ENCODE results near the gene SHMT2.
A peak's percentile ranks its signal among the peaks of the same experiment; 100 is the strongest.

SHMT2 gene

GRCh38 chr12:57229046-57229633, 371 bp upstream of the SHMT2 start:
- Histone ChIP-seq H3K9me3 (ENCODE audit: control insufficient read depth, insufficient read depth, low read length) (no peaks in the 10 kb centered on the region), H3K27me3 (ENCODE audit: control insufficient read depth, insufficient read depth, low read length) (peaks cover 53% of the 10 kb centered on the region), H3K36me3 (ENCODE audit: control insufficient read depth, insufficient read depth, low read length) (peaks cover 35% of the 10 kb centered on the region), H3K27ac (ENCODE audit: low read depth, low read length) (peak overlapping the region; percentile 95), H3K9ac (ENCODE audit: low read depth, low read length) (no peak overlapping the region), H3K4me1 (ENCODE audit: control insufficient read depth, insufficient read depth, low read length) (peaks cover 23% of the 10 kb centered on the region), H3K4me3 (ENCODE audit: low read depth, low read length) (peak overlapping the region; percentile 76)

- Histone ChIP-seq H3K4me1 (ENCODE audit: control insufficient read depth, insufficient read depth, low read length) (peaks cover 30% of the 10 kb centered on the region), H3K36me3 (ENCODE audit: control insufficient read depth, insufficient read depth, low read length) (peaks cover 41% of the 10 kb centered on the region), H3K27me3 (ENCODE audit: control insufficient read depth, insufficient read depth, low read length) (peaks cover 52% of the 10 kb centered on the region), H3K9ac (ENCODE audit: low read depth, low read length) (peak overlapping the region; percentile 92), H3K4me3 (ENCODE audit: low read depth, low read length) (peak overlapping the region; percentile 76), H3K9me3 (ENCODE audit: control insufficient read depth, insufficient read depth, low read length) (no peaks in the 10 kb centered on the region), H3K27ac (ENCODE audit: low read depth, low read length) (peak overlapping the region; percentile 95)
Measured at GRCh38 chr12:57230381-57231155, 1.1 kb downstream of the SHMT2 start.

GRCh38 chr12:57231276-57232021, 1.9 kb downstream of the SHMT2 start:
- no peak overlapping the region for H3K9ac ChIP-seq (ENCODE audit: low read depth, low read length)
- H3K27ac ChIP-seq (ENCODE audit: low read depth, low read length), result no peak overlapping the region
- no peaks in the 10 kb centered on the region for H3K9me3 ChIP-seq (ENCODE audit: control insufficient read depth, insufficient read depth, low read length)
- H3K36me3 ChIP-seq (ENCODE audit: control insufficient read depth, insufficient read depth, low read length), result peaks cover 41% of the 10 kb centered on the region
- peak overlapping the region; percentile 76; the same call in 1 of the 2 replicates for H3K4me3 ChIP-seq (ENCODE audit: low read depth, low read length)
- peaks cover 28% of the 10 kb centered on the region for H3K4me1 ChIP-seq (ENCODE audit: control insufficient read depth, insufficient read depth, low read length)
- H3K27me3 ChIP-seq (ENCODE audit: control insufficient read depth, insufficient read depth, low read length), result peaks cover 52% of the 10 kb centered on the region

- H3K9me3 ChIP-seq (ENCODE audit: control insufficient read depth, insufficient read depth, low read length), result no peaks in the 10 kb centered on the region
- peaks cover 52% of the 10 kb centered on the region for H3K27me3 ChIP-seq (ENCODE audit: control insufficient read depth, insufficient read depth, low read length)
- peaks cover 25% of the 10 kb centered on the region for H3K4me1 ChIP-seq (ENCODE audit: control insufficient read depth, insufficient read depth, low read length)
- H3K27ac ChIP-seq (ENCODE audit: low read depth, low read length), result no peak overlapping the region
- H3K36me3 ChIP-seq (ENCODE audit: control insufficient read depth, insufficient read depth, low read length), result peaks cover 41% of the 10 kb centered on the region
- H3K9ac ChIP-seq (ENCODE audit: low read depth, low read length), result no peak overlapping the region
- no peak overlapping the region for H3K4me3 ChIP-seq (ENCODE audit: low read depth, low read length)
Measured at GRCh38 chr12:57232156-57232756, 2.7 kb downstream of the SHMT2 start.

GRCh38 chr12:57233357-57234232, 4.1 kb downstream of the SHMT2 start:
- H3K9me3 ChIP-seq (ENCODE audit: control insufficient read depth, insufficient read depth, low read length), result no peaks in the 10 kb centered on the region
- no peak overlapping the region for H3K9ac ChIP-seq (ENCODE audit: low read depth, low read length)
- no peak overlapping the region for H3K27ac ChIP-seq (ENCODE audit: low read depth, low read length)
- H3K27me3 ChIP-seq (ENCODE audit: control insufficient read depth, insufficient read depth, low read length), result peaks cover 52% of the 10 kb centered on the region
- peaks cover 23% of the 10 kb centered on the region for H3K4me1 ChIP-seq (ENCODE audit: control insufficient read depth, insufficient read depth, low read length)
- H3K4me3 ChIP-seq (ENCODE audit: low read depth, low read length), result no peak overlapping the region
- peaks cover 41% of the 10 kb centered on the region for H3K36me3 ChIP-seq (ENCODE audit: control insufficient read depth, insufficient read depth, low read length)

- no peak overlapping the region for H3K4me3 ChIP-seq (ENCODE audit: low read depth, low read length)
- H3K36me3 ChIP-seq (ENCODE audit: control insufficient read depth, insufficient read depth, low read length), result peaks cover 41% of the 10 kb centered on the region
- peaks cover 52% of the 10 kb centered on the region for H3K27me3 ChIP-seq (ENCODE audit: control insufficient read depth, insufficient read depth, low read length)
- H3K9me3 ChIP-seq (ENCODE audit: control insufficient read depth, insufficient read depth, low read length), result no peaks in the 10 kb centered on the region
- H3K9ac ChIP-seq (ENCODE audit: low read depth, low read length), result no peak overlapping the region
- H3K4me1 ChIP-seq (ENCODE audit: control insufficient read depth, insufficient read depth, low read length), result peaks cover 19% of the 10 kb centered on the region
- H3K27ac ChIP-seq (ENCODE audit: low read depth, low read length), result no peak overlapping the region
Measured at GRCh38 chr12:57234233-57234570, 4.7 kb downstream of the SHMT2 start.

GRCh38 chr12:57234571-57235016, 5.1 kb downstream of the SHMT2 start:
- Histone ChIP-seq H3K27me3 (ENCODE audit: control insufficient read depth, insufficient read depth, low read length) (peaks cover 56% of the 10 kb centered on the region), H3K4me3 (ENCODE audit: low read depth, low read length) (no peak overlapping the region), H3K36me3 (ENCODE audit: control insufficient read depth, insufficient read depth, low read length) (peaks cover 41% of the 10 kb centered on the region), H3K4me1 (ENCODE audit: control insufficient read depth, insufficient read depth, low read length) (peaks cover 17% of the 10 kb centered on the region), H3K9me3 (ENCODE audit: control insufficient read depth, insufficient read depth, low read length) (no peaks in the 10 kb centered on the region), H3K27ac (ENCODE audit: low read depth, low read length) (no peak overlapping the region), H3K9ac (ENCODE audit: low read depth, low read length) (no peak overlapping the region)

GRCh38 chr12:57235017-57235727, 5.7 kb downstream of the SHMT2 start:
- Histone ChIP-seq H3K4me3 (ENCODE audit: low read depth, low read length) (no peak overlapping the region), H3K9me3 (ENCODE audit: control insufficient read depth, insufficient read depth, low read length) (no peaks in the 10 kb centered on the region), H3K9ac (ENCODE audit: low read depth, low read length) (no peak overlapping the region), H3K27me3 (ENCODE audit: control insufficient read depth, insufficient read depth, low read length) (peaks cover 61% of the 10 kb centered on the region), H3K4me1 (ENCODE audit: control insufficient read depth, insufficient read depth, low read length) (peaks cover 17% of the 10 kb centered on the region), H3K27ac (ENCODE audit: low read depth, low read length) (no peak overlapping the region), H3K36me3 (ENCODE audit: control insufficient read depth, insufficient read depth, low read length) (peaks cover 41% of the 10 kb centered on the region)

GRCh38 chr12:57235728-57236131, 6.2 kb downstream of the SHMT2 start:
- H3K9me3 ChIP-seq (ENCODE audit: control insufficient read depth, insufficient read depth, low read length), result no peaks in the 10 kb centered on the region
- H3K4me1 ChIP-seq (ENCODE audit: control insufficient read depth, insufficient read depth, low read length), result peaks cover 20% of the 10 kb centered on the region
- no peak overlapping the region for H3K4me3 ChIP-seq (ENCODE audit: low read depth, low read length)
- H3K9ac ChIP-seq (ENCODE audit: low read depth, low read length), result no peak overlapping the region
- no peak overlapping the region for H3K27ac ChIP-seq (ENCODE audit: low read depth, low read length)
- peaks cover 67% of the 10 kb centered on the region for H3K27me3 ChIP-seq (ENCODE audit: control insufficient read depth, insufficient read depth, low read length)
- H3K36me3 ChIP-seq (ENCODE audit: control insufficient read depth, insufficient read depth, low read length), result peaks cover 40% of the 10 kb centered on the region
